Measurements from ENCODE around the gene PRKCE.
"Not testable (repeated sequence)": the region's sequence is repeated elsewhere in the genome, so short reads cannot be mapped to it uniquely, and the experiment has no call there.

Gene PRKCE

DNA sequence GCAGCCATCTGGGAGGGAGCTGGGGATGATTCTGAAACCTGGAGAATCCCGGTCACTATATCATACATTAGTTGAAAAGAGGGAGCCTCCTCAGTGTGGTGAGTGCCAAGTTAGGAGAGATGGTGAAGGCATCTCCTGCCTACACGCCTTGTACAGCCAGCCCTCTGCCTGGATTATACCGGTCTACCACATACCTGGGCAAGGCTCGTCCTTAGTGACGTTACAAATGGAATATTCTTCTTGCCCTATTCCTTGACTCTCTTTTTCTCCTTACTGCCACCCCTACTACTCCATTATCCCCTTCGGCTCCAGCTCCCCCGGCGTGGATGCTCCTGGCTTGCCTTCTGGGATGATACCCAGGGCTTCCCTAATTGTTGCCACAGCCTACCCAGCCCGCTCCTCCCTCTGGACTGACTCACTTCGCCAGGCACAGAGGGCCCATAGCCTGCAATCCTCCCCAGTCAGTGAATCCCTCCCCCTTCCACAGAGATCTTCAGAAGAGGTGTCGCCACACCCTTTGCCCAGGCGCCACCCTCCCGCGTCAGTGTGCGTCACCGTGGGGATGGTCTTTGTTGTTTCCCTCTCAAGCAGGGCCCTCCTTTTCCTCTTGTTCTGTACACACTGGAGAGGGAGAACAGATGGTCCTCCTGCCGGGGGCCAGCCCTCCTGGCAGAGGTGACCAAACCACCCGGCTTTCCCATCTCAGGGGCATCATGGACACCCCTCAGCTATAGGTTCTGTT, 530.5 kb downstream of the PRKCE start:
- DNase-seq = no peak

DNA sequence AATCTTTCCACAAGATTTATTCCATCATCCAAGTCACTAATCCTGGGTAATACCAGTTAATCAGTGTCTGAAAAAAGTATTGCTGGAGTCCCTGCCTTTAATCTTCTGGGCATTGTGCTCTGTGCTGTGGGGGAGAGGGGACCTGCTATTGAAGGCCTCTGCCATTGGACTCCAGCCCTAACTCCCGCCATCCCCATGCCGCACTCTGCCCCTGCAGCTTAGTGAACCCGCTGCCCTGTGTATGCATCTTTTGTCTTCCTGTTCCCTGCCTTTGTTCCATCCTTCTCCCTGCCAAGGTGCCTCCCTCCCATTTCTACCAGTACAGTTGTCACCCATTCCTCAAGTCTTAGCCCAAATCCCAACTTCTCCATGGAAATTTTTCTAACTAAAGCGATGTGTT, 532.0 kb downstream of the PRKCE start:
- DNase-seq = no peak

DNA sequence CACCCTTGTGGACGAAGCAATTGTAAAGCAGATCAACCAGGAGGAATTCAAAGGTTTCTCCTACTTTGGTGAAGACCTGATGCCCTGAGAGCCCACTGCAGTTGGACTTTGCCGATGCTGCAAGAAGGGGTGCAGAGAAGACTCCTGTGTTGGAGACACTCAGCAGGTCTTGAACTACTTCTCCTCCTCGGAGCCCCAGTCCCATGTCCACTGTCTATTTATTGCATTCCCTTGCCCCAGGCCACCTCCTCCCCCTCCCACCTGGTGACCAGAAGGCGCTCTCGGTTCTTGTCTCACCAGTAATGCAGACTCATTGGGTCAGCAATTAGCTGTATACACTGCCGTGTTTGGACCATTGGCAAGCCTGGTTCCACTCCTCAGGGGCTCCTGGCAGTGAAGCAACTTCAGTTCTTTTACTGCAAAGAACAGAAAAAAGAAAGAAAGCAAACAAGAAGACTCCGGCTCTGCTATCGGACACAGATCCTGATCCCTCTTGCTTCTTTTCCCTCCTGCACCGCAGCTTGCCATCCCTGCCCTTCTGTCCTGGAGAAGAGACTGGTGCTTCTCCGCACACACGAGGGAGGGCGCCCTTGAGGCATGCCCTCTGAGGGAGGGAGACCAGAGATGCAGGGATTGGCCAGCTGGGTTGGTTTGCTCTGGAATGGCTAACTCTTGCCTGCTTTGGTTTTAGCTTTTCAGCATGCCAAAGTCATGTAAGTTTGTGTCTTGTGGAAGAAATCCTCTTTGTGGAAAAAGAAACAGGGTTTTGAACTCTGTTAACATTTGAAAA, 533.5 kb downstream of the PRKCE start:
- no peak for DNase-seq

DNA sequence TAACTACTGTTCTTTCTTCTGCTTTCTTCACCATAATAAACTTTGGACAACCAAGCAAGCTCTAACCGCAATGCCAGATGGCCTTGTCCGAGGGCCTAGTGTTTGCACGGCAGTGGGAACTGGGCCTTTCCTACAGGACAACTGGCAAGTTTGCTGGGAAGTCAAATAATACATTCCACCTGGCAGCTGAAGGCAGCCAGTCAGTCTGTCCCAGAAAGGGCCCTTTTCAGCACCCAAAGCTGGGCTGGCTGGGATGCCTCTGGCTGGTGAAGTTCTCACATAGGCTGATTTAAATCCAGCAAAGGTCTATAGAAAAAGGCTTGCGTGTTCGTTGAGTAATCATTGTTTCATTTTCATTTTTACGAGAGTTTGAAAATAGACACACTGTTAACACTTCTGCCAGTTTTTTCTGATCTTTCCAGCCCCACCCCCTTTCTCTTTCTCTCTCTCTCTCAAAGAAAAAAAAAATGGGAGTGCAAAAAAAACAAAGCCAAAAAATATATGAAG, 535.7 kb downstream of the PRKCE start:
- DNase-seq = peak; percentile 61

DNA sequence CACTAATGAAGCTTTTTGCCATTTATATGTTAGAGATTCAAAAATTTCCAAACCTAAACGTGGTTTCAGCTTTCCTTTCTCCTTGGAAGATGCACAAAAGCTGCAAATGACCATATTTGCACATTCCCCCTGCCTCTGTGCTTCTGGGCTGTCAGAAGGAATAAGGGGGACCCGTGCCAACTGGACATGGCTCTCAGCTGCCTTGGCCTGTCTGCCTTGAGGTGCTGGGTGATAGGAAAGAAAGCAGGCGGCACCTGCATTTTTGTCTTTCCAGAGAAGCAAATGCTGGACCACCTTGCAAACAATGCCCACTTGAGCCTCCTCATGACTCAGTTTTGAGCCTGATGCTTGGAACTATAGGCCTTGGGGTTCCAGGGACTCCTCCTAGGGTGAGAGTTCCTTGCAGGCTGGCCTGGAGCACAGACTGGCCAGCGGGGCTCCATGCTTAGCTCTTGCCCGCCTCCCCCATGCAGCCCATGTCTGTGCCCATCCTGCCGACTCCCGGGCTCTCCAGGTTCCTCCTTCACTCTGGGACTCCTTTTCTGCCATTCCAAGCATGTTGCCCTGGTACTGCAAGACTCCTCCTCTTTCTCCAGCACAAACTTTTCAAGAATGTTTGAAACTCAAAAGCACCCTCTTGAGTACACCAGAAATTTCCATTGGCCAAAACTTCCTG, 536.7 kb downstream of the PRKCE start:
- no peak for DNase-seq

DNA sequence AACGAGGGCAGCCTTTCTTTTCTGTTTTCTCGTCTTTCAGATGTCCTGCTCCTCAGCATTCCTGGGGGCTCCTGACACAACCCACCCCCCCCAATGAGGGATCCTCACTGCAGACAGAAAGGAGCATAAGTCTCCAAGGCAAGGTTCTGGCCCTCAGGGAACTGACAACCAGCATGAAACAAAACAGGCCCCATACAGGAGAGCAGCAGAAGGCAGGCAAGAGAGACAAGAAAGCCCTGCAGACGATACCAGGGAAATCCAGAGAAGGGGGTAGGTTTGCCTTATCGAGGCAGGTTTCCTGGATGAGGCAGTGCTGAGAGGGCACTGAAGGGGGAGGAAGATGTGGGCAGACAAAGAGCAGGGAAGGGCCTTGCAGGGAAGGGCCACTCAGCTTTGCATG, 541.9 kb downstream of the PRKCE start:
- DNase-seq = no peak

DNA sequence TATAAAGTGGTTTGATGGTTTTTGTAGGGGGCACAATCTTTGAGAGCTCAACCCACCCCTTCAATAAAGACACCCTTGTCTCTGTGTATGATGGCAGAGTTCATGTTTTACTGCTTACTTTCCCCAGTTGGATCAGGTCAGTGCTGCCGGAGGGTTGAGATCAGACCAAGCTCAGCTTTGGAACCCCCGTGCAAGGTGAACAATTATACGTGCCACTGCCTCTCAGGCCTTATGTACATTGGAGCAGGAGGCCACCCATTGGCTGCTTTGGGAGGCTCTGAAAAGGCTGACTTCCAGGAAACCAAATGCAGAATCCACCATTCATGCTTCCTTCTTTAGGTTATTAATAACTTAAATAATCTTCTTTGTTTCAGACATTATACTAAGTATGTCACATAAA, 542.4 kb downstream of the PRKCE start:
- DNase-seq = no peak

DNA sequence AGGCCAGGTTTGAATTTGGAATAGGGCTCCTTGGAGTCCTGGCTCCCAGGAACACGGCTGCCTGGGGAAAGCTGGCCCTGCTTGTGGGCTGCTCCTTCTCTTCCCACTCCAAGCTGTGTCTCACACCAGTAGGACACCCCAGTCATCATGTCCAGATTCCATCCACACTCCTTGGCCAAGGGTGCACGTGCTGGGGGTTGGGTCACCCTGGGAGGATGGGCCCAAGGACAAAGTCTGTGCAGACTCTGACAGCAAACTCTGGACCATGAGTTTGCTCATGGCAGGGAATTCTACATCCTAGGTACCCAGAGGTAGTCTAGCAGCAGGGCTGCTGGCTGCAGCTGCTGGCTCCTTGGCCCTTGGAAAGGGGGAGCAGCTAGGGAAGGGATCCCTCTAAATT, 543.4 kb downstream of the PRKCE start:
- no peak for DNase-seq

DNA sequence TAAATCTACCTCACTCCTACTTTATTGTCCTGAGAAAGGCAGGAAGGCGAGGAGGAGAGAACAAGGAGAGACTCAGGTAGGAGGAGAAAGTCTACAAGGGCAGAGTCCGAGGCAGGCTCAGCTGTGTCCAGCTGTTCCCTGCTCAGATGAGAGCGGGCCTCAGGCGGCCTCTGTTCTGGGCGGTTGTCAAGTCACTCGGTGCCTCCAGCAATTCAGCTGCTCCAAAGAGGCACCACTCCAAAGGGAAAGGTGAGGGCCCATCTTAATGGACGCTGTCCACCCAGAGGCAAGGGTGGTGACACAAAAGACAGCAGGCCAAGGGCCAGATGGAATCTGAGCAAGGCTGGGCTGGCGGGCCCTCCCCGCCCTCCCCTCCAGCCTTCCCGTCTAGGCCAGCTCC, 544.3 kb downstream of the PRKCE start:
- no peak for DNase-seq

DNA sequence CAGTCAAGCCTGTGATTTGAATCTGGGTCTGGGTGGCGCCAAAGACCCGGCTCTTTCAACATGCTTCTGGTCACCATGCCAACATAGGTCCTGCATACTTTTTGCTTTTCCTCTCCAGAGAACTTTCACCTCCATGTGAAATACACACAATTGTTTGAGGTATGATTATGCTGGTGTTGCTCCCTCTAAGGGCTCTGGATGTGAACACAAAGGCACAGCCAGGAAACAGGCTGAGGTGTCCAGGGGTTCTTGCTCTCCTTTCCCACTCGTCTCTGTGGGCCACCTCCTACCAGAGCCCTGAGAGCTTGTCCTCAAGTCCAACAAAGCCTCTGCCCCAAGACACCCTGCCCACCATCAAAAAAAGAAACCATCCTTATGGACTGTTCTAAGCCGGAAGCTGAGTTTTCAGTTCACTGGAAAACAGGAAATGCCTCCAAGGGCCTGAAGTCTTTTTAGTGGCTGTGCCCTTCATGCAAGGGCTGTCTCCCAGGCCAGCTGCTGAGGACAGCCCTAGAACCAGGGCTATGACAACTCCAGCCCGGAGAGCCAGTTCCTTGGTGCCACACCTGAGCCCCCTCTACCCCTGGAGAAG, 545.5 kb downstream of the PRKCE start:
- no peak for DNase-seq

DNA sequence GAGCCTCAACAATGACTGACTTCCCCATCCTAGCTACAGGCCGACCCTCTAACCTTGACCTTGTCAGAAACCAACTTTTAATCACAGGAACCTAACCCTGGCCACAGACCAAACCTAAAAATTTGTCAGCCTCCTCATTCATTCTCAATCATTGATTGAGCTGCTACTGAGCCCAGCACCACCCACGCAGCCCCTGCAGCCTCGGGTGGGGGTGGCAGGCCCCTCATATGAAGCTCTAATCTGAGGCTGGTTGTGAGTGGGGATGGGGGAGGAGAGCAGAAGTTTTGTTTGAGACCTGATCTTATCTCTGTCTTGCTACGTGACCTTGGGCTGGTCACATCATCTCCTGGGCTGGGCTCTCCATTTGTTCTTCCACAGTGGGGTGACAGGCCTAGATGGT, 546.2 kb downstream of the PRKCE start:
- DNase-seq = no peak

DNA sequence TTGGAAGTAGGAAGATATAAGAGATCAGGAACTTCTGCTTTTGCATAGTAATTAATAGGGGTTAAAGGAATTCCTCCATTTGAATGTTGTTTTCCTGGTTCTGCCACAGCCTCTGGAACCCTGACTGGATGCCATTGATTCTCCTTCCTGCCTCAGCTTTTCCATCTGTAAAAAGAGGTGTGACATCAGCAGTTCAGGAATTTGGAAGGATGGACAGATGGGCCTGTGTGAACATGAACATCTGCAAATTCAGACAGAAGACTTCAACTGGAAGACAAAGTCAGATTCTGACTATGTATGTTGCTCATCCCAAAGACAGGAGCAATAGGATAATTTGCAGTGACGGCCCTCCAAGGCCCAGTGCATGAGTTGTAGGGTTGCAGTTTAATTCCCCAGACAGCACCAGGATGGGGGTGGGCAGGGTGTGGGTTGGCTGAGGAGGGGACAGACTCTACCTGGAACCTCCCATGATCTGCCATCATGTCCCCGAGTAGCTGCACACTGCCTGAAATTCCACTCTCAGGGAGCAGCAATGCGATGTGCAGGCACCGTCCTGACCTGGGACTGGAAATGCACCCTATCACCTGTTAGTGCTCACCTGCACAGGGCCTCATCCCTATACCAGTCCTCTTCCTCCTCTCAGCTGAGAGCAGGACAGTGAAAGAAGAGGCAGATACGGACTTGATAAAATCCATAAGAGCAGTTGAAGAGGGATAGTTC, 546.8 kb downstream of the PRKCE start:
- peak; percentile 18 for DNase-seq

DNA sequence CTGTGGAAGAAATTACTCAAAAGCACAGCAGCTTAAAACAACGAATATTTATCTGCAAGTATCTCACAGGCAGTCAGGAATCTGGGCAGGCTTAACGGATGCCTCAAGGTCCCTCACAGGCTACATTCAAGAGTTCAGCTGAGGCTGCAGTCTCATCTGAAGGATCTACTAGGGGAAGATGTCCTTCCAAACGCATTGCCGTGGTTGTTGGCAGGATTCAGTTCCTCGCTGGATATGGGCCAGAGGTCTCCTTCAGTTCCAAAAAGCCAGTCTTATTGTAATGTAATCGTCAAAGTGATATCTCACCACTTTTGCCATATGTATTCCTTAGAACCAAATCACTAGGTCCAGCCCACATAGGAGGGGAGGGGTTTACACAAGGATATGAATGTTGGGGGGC, 547.5 kb downstream of the PRKCE start:
- no peak for DNase-seq

DNA sequence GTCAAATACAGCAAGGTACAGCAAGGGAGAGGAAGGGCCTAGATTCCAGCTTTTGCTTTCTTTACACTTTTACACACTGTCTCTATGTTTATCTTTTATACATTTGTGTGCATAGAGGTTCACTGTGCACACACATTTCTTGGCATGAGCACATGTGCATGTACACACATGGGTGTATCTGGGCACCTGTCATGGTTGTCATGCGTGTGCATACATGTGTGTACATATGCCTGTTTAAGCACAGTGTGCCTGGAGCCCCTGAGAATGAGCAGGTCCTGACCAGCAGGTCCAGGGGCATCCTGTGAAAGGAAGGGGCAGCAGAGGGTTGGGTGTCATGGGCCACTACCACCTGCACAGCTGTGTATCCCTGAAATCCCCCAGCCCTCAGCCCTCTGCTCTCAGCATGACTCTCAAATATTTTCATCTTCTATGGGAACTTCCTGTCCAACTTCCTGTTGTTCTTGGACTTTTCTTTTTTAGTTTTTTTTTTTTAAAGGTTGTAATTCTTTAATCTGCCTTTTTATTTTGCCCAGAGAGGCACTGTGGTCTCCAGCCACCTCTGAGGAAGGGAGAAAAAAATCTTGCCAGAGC, 548.7 kb downstream of the PRKCE start:
- DNase-seq = no peak

DNA sequence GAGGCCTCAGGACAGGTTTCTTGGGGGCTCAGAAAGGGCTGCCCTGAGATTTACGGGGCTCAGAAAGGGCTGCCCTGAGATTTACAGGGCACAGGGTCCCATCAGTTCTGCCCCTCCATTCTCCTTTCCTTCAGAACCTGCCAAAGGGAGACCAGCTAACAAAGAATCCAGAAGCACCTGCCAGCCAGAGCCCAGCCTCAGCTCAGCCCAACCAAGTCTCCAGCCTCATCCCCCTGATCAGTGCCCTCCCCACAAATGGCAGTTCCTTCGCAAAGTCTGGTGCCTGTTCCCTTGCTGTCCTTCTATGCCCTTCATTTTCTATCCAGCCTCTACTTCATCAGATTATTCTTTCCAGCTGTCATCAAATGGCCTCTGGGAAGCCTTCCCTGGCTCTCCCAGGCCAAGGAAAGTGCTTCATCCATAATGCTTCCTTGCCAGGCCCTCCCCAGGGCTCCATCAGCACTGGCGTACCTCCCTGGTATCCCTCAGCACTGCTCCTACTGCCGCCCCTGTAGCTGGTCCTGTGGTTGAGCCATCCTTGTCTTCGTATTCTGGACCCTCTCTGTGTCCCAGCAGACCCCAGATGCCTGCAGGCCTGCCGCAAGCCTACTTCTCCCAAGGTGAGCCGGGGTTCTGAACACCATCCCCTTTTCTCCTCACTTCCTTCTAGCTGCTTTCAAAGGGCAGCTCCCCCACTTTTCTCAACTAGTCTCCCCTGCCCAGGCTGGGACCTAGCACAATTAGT, 549.6 kb downstream of the PRKCE start:
- no peak for DNase-seq

DNA sequence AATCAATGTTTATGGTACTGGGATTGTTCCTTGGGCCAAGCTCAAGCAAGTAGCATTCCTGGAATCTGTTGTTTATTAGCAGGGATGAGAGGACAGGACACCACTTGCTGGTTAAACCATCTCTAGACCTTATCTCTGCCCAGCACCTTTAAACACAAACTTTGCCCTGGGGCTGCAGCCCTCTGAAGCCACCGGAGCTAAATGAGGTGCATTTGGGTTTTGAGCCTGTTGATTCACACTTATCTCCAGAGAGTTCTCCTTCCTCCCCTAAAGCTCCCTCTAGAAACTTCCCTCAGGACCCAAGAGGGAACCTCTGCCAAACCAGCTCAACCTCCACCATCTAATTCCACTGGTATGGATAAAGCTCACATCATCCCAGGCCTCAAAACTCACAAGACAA, 551.0 kb downstream of the PRKCE start:
- DNase-seq = no peak

DNA sequence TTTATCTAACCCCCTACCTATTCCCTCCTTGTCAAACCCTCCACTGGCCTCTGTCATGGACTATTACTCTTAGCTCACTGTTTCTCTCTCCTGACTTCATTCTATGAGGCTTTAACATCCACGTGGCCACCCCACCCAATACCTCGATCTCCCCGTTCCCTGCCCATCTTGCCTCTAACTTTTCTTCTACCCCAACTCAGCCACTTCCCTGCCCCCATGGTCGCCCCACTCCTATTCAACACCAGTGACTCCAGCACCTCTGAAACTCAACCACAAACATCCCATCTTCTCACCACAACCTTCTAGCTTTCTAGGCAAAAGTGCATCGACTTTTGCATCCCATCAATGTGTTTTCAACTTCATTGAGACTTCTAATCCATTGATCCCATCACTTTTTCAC, 551.5 kb downstream of the PRKCE start:
- no peak for DNase-seq

DNA sequence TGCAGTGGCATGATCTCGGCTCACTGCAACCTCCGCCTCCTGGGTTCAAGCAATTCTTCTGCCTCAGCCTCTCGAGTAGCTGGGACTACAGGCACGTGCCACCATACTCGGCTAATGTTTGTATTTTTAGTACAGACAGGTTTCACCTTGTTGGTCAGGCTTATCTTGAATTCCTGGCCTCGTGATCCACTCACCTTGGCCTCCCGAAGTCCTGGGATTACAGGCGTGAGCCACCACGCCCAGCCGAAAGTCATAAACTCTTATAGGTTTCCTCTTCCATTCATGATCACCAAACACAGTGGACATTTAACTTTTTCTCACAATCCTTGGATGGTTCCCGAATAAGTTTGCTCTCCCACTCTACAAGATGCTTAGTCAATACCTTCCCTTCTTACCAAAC, 552.2 kb downstream of the PRKCE start:
- DNase-seq = not testable (repeated sequence)

DNA sequence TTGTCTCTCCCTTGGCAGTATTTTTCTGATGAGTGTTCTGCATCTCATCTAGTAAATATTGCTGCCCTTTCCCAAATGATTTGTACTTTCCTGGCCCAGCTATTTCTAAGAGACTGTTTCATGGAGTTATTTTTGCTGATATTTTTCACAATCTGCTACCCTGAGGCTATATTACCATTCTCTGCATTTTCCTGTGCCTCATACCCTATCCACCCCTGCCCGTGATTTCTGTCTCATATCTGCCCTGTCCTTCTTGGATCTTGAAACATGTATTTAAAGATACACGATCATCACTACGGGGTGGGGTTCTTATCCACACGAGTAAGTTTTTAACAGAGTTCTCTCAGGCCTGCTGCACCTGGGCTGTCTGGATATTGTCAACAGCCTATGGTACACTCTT, 556.1 kb downstream of the PRKCE start:
- DNase-seq = no peak

DNA sequence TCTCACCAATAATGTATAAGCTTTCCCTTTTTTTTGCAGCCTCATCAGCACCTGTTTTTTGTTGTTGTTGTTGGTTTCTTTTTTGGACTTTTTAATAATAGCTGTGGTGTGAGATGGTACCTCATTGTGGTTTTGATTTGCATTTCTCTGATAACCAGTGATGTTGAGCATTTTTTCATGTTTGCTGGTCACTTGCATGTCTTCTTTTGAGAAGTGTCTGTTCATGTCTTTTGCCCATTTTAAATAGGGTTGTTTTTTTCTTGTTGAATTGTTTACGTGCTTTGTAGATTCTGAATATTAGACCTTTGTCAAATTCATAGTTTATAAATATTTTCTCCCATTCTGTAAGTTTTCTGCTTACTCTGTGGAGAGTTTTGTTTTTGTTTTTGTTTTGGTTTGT, 557.3 kb downstream of the PRKCE start:
- DNase-seq = no peak

DNA sequence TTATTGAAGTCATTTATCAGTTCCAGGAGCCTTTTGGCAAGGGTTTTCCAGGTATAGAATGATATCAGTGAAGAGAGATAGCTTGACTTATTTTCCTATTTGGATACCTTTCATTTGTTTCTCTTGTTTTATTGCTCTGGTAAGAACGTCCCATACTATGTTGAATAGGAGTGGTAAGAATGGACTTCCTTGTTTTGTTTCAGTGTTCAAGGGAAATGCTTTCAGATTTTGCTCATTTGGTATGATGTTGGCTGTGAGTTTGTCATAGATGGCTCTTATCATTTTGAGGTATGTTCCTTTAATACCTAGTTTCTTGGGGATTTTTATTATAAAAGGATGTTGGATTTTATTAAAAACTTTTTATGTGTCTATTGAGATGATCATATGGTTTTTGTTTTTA, 558.6 kb downstream of the PRKCE start:
- DNase-seq = no peak

DNA sequence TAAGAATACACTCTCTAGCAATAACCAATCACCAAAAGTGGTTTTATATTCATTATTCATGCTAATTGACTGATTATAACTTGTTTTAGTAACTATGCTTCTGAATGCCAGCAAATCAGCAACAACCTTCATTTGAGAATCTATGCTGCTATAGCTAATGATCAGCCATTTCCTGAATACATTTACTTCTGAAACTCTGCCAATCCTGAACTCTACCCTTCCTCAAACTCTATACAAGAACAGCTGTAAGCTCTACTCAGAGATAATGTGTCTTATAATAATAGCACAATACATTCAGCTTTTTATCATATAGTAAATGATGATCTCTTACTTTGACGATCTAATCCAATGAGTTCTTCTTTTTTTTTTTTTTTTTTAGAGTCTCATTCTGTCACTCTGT, 560.0 kb downstream of the PRKCE start:
- DNase-seq = no peak
